Pancreas (tissue), 10 donors: Measurements from ENCODE around the gene SRP14. TPM values are rescaled to one million over a fixed set of nuclear protein-coding genes. Genes with fewer than 3 reads are reported as not detected.

Experiments used
- ATAC-seq, 4 donors: fragments of 200-7000 bp; cut with Tn5 transposase; one replicate each; pipeline versions ENCODE4 v1.8.0 to v1.9.1; 2020; ENCODE audit warnings: mild to moderate bottlenecking in 4 of 4, moderate library complexity in 4 of 4
- DNase-seq, 6 donors: peaks; one replicate each; pipeline ENCODE4 v3.0.0-alpha.2; 2020
- FAIRE-seq: peaks from 2 replicates; lab custom pipeline; 2012; peaks lifted over from hg19 to GRCh38; lab: Jason Lieb, UNC
- H3K27ac ChIP-seq, 4 donors: fragments of 200-600 bp; sonication (generic); 1 replicate in 3 of 4; 2 replicates in 1 of 4; pipeline versions ENCODE4 v1.5.0 to v1.8.0; 2020
- H3K27me3 ChIP-seq, 4 donors: fragments of 200-600 bp; one replicate each; pipeline ENCODE4 v1.8.0; 2021
- H3K36me3 ChIP-seq, 3 donors: fragments of 200-600 bp; sonication (generic) in 1 of 3; one replicate each; pipeline versions ENCODE4 v1.5.0 to v1.8.0; 2020 to 2021
- H3K4me1 ChIP-seq, 3 donors: fragments of 200-600 bp; one replicate each; pipeline ENCODE4 v1.8.0; 2021
- H3K4me3 ChIP-seq, 4 donors: fragments of 200-600 bp; sonication (generic) in 2 of 4; one replicate each; pipeline versions ENCODE4 v1.5.0 to v1.8.0; 2020 to 2021
- H3K9me3 ChIP-seq, 4 donors: fragments of 200-600 bp; one replicate each; pipeline ENCODE4 v1.8.0; 2021
- CTCF ChIP-seq, 4 donors: fragments of 200-600 bp; sonication (generic) in 3 of 4; IDR thresholded peaks; one replicate each; pipeline versions ENCODE4 v1.5.0 to v1.8.0; 2021; ENCODE audit warnings: antibody characterized with exemption in 4 of 4
- WGBS, 2 donors: extraction: QIAGEN DNeasy Blood & Tissue Kit; methylation state at CpG; one replicate each; pipeline ENCODE4 v1.1.7; 2013; 5-methylcytosine and 5-hydroxymethylcytosine counted together
- intact Hi-C, 3 donors: fragments of 100-400 bp; cut with DNase I; formaldehyde crosslinking; loops; one replicate each; pipeline versions ENCODE4 v1.11.1 to v1.14.2; 2022
- polyA plus RNA-seq, 2 donors: library from polyadenylated mRNA; stranded (reverse); fragments of 200-250 nt; gene quantifications; one replicate each; pipeline ENCODE4 v1.2.3, GENCODE V29; 2013
- total RNA-seq, 6 donors: library from RNA; stranded (reverse); fragmentation: NEBNext Ultra II Directional in 4 of 6; extraction: Animal tissue kit (Norgen Biotek cat#: 25700) in 4 of 6; gene quantifications; one replicate each; pipeline versions ENCODE4 v1.2.1 to v1.2.4, GENCODE V29; 2021 to 2023
- donor health status: healthy with polysubstance abuse.
- donor health status: DM: no; HTN: no; CAD: no; lungs with moderate emphysema.
- donor health status: DM: no; HTN: no; CAD: no.
- donor health status: control.
- donor health status: control.
- donor health status: Bipolar disorder and iron deficiency.
- donor health status: DM: yes; HTN: yes; CAD: no.
- donor health status: DM: no; HTN: no; CAD: no.
- donor health status: DM: no; HTN: no; CAD: no.
- donor health status: DM: yes; HTN: yes; CAD: no.

Gene SRP14
- total and polyA plus RNA-seq, 8 donors, result 42.7 to 198 (median 63.1) TPM

- peak in 1 of 4 donors; percentile 37 for ATAC-seq
- FAIRE-seq, result no peak
- H3K36me3 ChIP-seq, result peaks cover 0 to 19% (median 5%) of the 10 kb centered on the region in 3 donors
Observed at GRCh38 chr15:40003116-40003916, 35.7 kb downstream of the SRP14 start.

GRCh38 chr15:40002295-40002694 is 36.7 kb downstream of the SRP14 start:
- peak; percentile 71 to 89 (median 82) for ATAC-seq

More at GRCh38 chr15:40003116-40003916, 35.7 kb downstream of the SRP14 start:
- intact Hi-C loops, result no loop called here
- Histone ChIP-seq H3K4me1 (peaks cover 3 to 9% (median 5%) of the 10 kb centered on the region in 3 donors), H3K27me3 (no peaks in the 10 kb centered on the region), H3K27ac (no peak overlapping the region), H3K4me3 (no peak overlapping the region), H3K9me3 (no peaks in the 10 kb centered on the region)
- WGBS, 2 donors, result 77 to 79% methylated on average over 7 of the region's 7 CpGs
- DNase-seq, result no peak
- no peak for TF ChIP-seq CTCF (IDR thresholded peaks at IDR 0.05)

GRCh38 chr15:39999538-40000200 is 39.3 kb downstream of the SRP14 start:
- no peak for ATAC-seq
- Histone ChIP-seq H3K27me3 (no peaks in the 10 kb centered on the region), H3K4me1 (peaks cover 3 to 9% (median 5%) of the 10 kb centered on the region in 3 donors), H3K9me3 (no peaks in the 10 kb centered on the region), H3K27ac (no peak overlapping the region), H3K36me3 (peaks cover 0 to 15% (median 0%) of the 10 kb centered on the region in 3 donors), H3K4me3 (no peak overlapping the region)
- no peak for DNase-seq
- TF ChIP-seq CTCF (IDR thresholded peaks at IDR 0.05), result no peak
- intact Hi-C loops, result no loop called here
- FAIRE-seq, result no peak

More at GRCh38 chr15:40002295-40002694, 36.7 kb downstream of the SRP14 start:
- Histone ChIP-seq H3K9me3 (no peaks in the 10 kb centered on the region), H3K4me1 (peaks cover 3 to 9% (median 5%) of the 10 kb centered on the region in 3 donors), H3K27me3 (no peaks in the 10 kb centered on the region), H3K4me3 (no peak overlapping the region), H3K36me3 (peaks cover 0 to 19% (median 5%) of the 10 kb centered on the region in 3 donors), H3K27ac (no peak overlapping the region)
- WGBS, 2 donors, result 13 to 20% methylated on average over 2 of the region's 2 CpGs
- peak in 3 of 6 donors; percentile 26 to 29 (median 28) for DNase-seq
- FAIRE-seq, result no peak
- intact Hi-C loops, result no loop called here
- no peak for TF ChIP-seq CTCF (IDR thresholded peaks at IDR 0.05)

- Histone ChIP-seq H3K4me3 (no peak overlapping the region), H3K36me3 (peaks cover 0 to 16% (median 0%) of the 10 kb centered on the region in 3 donors), H3K4me1 (peaks cover 3 to 9% (median 5%) of the 10 kb centered on the region in 3 donors), H3K27ac (no peak overlapping the region), H3K9me3 (no peaks in the 10 kb centered on the region), H3K27me3 (no peaks in the 10 kb centered on the region)
- FAIRE-seq (no peak), ATAC-seq (no peak), DNase-seq (no peak)
- TF ChIP-seq CTCF (IDR thresholded peaks at IDR 0.05), result no peak
- intact Hi-C loops, result no loop called here
- 76 to 77% methylated on average over 6 of the region's 6 CpGs for WGBS, 2 donors
Observed at GRCh38 chr15:39998511-39999077, 40.4 kb downstream of the SRP14 start.
